ENCODE data around the gene SLC32A1.

The SLC32A1 gene

GRCh38 chr20:38752029-38752428 lies 27.7 kb downstream of the SLC32A1 start:
- TF ChIP-seq EZH2phosphoT487 (IDR thresholded peaks at IDR 0.05; ENCODE audit: borderline replicate concordance, low read length): no peak
- no peak for TF ChIP-seq CTCF (IDR thresholded peaks at IDR 0.05; ENCODE audit: low read depth, low read length, poor library complexity, severe bottlenecking)
- Histone ChIP-seq H3K27me3 (ENCODE audit: control insufficient read depth, low read length) (no peaks in the 10 kb centered on the region), H3K4me1 (ENCODE audit: control insufficient read depth, low read length) (peaks cover 20% of the 10 kb centered on the region), H3K4me2 (ENCODE audit: low read length) (no peak overlapping the region), H3K36me3 (ENCODE audit: control insufficient read depth, low read length) (peaks cover 53% of the 10 kb centered on the region), H3K79me2 (ENCODE audit: control insufficient read depth, low read length) (peaks cover 27% of the 10 kb centered on the region), H3K4me3 (ENCODE audit: low read length) (no peak overlapping the region), H3K9me2 (replicated peaks; ENCODE audit: control insufficient read depth, low read length) (no peaks in the 10 kb centered on the region), H3K27ac (ENCODE audit: low read depth, low read length) (no peak overlapping the region), H4K20me1 (ENCODE audit: control insufficient read depth, insufficient read depth, low read depth, low read length) (no peaks in the 10 kb centered on the region; the same call in 1 of the 2 replicates), H3F3A (ENCODE audit: control insufficient read depth, insufficient read depth) (0 out of 2 replicates have a peak, but pooled peaks cover 2% of the 10 kb centered on the region), H3K9me3 (ENCODE audit: control insufficient read depth, insufficient read depth, low read length) (no peaks in the 10 kb centered on the region)

DNA sequence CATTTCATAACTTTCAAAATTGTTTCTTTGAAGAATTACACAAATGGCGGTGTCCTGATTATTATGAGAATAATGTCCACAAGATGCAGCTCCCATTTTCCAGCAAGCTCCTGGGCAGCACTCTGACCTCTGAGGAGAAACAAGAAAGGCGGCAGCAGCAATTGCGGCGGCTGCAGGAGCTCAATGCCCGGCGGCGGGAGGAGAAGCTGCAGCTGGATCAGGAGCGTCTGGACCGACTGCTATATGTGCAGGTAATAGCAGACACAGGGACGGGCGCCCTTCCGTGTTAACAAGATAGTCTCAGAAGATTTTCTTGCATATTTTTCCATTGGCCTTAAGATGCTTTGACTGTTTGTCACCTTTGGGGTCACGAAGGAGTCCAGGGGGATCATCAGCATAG lies 30.6 kb downstream of the SLC32A1 start:
- Histone ChIP-seq H3F3A (ENCODE audit: control insufficient read depth, insufficient read depth) (0 out of 2 replicates have a peak, but pooled peaks cover 2% of the 10 kb centered on the region), H3K4me3 (ENCODE audit: low read length) (no peak overlapping the region), H3K9me2 (replicated peaks; ENCODE audit: control insufficient read depth, low read length) (no peaks in the 10 kb centered on the region), H3K4me2 (ENCODE audit: low read length) (no peak overlapping the region), H3K27me3 (ENCODE audit: control insufficient read depth, low read length) (no peaks in the 10 kb centered on the region), H3K9me3 (ENCODE audit: control insufficient read depth, insufficient read depth, low read length) (no peaks in the 10 kb centered on the region), H4K20me1 (ENCODE audit: control insufficient read depth, insufficient read depth, low read depth, low read length) (no peaks in the 10 kb centered on the region; the same call in 1 of the 2 replicates), H3K27ac (ENCODE audit: low read depth, low read length) (no peak overlapping the region), H3K36me3 (ENCODE audit: control insufficient read depth, low read length) (peaks cover 68% of the 10 kb centered on the region), H3K79me2 (ENCODE audit: control insufficient read depth, low read length) (peaks cover 11% of the 10 kb centered on the region), H3K4me1 (ENCODE audit: control insufficient read depth, low read length) (peaks cover 3% of the 10 kb centered on the region)
- TF ChIP-seq EZH2phosphoT487 (IDR thresholded peaks at IDR 0.05; ENCODE audit: borderline replicate concordance, low read length): no peak
- no peak for TF ChIP-seq CTCF (IDR thresholded peaks at IDR 0.05; ENCODE audit: low read depth, low read length, poor library complexity, severe bottlenecking)

- TF ChIP-seq CTCF (IDR thresholded peaks at IDR 0.05; ENCODE audit: low read depth, low read length, poor library complexity, severe bottlenecking) (no peak), EZH2phosphoT487 (IDR thresholded peaks at IDR 0.05; ENCODE audit: borderline replicate concordance, low read length) (no peak)
- Histone ChIP-seq H3K79me2 (ENCODE audit: control insufficient read depth, low read length) (peaks cover 6% of the 10 kb centered on the region), H3K4me3 (ENCODE audit: low read length) (no peak overlapping the region), H3K9me3 (ENCODE audit: control insufficient read depth, insufficient read depth, low read length) (no peaks in the 10 kb centered on the region), H3K9me2 (replicated peaks; ENCODE audit: control insufficient read depth, low read length) (no peaks in the 10 kb centered on the region), H3F3A (ENCODE audit: control insufficient read depth, insufficient read depth) (0 out of 2 replicates have a peak, but pooled peaks cover 2% of the 10 kb centered on the region), H3K4me1 (ENCODE audit: control insufficient read depth, low read length) (no peaks in the 10 kb centered on the region), H3K4me2 (ENCODE audit: low read length) (no peak overlapping the region), H3K27me3 (ENCODE audit: control insufficient read depth, low read length) (no peaks in the 10 kb centered on the region), H4K20me1 (ENCODE audit: control insufficient read depth, insufficient read depth, low read depth, low read length) (no peaks in the 10 kb centered on the region; the same call in 1 of the 2 replicates), H3K36me3 (ENCODE audit: control insufficient read depth, low read length) (peaks cover 69% of the 10 kb centered on the region), H3K27ac (ENCODE audit: low read depth, low read length) (no peak overlapping the region)
Measured at GRCh38 chr20:38755324-38755910, 31.1 kb downstream of the SLC32A1 start.
